ENCODE measurements around the gene NUTM2G. TPM values are rescaled to one million over a fixed set of nuclear protein-coding genes. Genes with fewer than 3 reads are reported as not detected.
"Not testable (repeated sequence)": the region's sequence is repeated elsewhere in the genome, so short reads cannot be mapped to it uniquely, and the experiment has no call there.

The NUTM2G gene
- total RNA-seq, 1 experiment from 2014 or later, result not detected

DNA sequence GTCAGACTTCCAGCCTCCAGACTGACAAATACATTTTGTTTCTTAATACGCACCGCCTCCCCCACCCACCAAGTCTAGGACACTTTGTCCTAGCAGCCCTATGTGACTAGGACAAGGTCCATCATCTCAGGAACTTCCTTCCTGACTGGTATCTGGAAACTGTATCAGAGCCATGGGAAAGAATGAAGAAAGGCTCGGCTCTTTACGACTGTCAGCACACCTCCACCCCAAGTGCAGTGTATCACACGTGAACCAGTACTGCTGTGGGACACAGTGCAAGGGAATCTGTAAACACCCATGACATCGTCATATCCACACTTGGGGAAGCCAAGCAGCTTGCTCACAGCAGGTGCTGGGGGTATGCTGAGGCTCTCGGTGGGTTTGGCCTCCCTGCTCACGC lies 13.0 kb downstream of the NUTM2G start:
- BruUV-seq (replicated peaks); CTCF ChIA-PET; H3K79me2 ChIP-seq (ENCODE audit: low read length): not testable (repeated sequence)

DNA sequence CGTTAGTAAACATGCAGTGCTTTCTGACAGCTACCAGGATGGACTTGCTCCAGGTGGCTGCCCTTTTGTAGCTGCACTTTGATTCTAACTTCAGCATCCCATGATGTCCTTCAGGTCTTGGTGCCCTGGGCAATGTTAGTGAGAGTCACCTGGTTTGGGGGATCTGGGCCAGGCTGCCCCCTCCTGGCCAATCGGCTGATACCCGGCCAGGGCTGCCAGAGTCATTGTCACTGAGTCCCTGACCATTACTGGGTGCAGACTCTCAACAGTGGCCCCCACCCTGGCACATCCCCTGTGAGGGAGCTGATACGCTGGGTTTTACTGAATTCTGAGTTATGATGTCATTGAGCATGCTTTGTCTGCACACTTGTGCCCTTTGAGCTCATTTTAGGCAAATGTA lies 13.5 kb downstream of the NUTM2G start:
- not testable (repeated sequence) for BruUV-seq (replicated peaks)

More for the DNA sequence above, 13.0 kb downstream of the NUTM2G start:
- H3K9me3 ChIP-seq (ENCODE audit: low read length); H4K20me1 ChIP-seq (ENCODE audit: low read length); H3K9ac ChIP-seq (ENCODE audit: low read length); H3K27ac ChIP-seq (ENCODE audit: low read length); POLR2A ChIA-PET (ENCODE audit: unreplicated experiment); DNase-seq; H3K36me3 ChIP-seq (ENCODE audit: low read depth, low read length); H3K27me3 ChIP-seq (ENCODE audit: low read length); H3K4me3 ChIP-seq (ENCODE audit: low read length); H3F3A ChIP-seq (ENCODE audit: low read length, unreplicated experiment); ATAC-seq; H3K4me1 ChIP-seq (ENCODE audit: insufficient read depth, low read length); H3K4me2 ChIP-seq (ENCODE audit: low read length); H2AFZ ChIP-seq (ENCODE audit: low read length); H3K9me2 ChIP-seq (replicated peaks; ENCODE audit: low read length); intact Hi-C loops (cut with micrococcal nuclease): not testable (repeated sequence)

DNA sequence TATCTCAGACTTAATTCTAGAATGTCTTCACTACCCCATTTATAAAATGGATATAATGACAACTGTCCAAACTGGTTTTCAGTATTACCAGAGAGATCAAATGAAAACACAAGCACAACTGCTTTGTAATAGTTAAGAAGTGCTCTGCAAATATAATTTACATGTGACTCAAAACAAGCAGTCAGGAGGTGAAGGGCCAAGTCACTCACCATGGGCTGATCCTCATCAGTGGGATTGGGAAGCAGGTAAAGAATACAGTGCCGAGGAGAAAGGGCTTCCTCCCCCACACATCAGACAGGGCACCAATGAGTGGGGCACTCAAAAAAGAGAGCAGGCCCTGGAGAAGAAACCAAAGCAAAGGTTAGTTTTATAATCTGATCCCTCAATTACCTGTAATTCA lies 20.7 kb downstream of the NUTM2G start:
- BruUV-seq (replicated peaks), result not testable (repeated sequence)

More for the DNA sequence above, 13.5 kb downstream of the NUTM2G start:
- H3K4me2 ChIP-seq (ENCODE audit: low read length); H3K4me3 ChIP-seq (ENCODE audit: low read length); H3K9me2 ChIP-seq (replicated peaks; ENCODE audit: low read length); H4K20me1 ChIP-seq (ENCODE audit: low read length); H2AFZ ChIP-seq (ENCODE audit: low read length); CTCF ChIA-PET; H3K27me3 ChIP-seq (ENCODE audit: low read length); POLR2A ChIA-PET (ENCODE audit: unreplicated experiment); H3K9ac ChIP-seq (ENCODE audit: low read length); ATAC-seq; H3K9me3 ChIP-seq (ENCODE audit: low read length); intact Hi-C loops (cut with micrococcal nuclease); H3K79me2 ChIP-seq (ENCODE audit: low read length); H3K27ac ChIP-seq (ENCODE audit: low read length); H3K36me3 ChIP-seq (ENCODE audit: low read depth, low read length); H3K4me1 ChIP-seq (ENCODE audit: insufficient read depth, low read length); DNase-seq; H3F3A ChIP-seq (ENCODE audit: low read length, unreplicated experiment): not testable (repeated sequence)

DNA sequence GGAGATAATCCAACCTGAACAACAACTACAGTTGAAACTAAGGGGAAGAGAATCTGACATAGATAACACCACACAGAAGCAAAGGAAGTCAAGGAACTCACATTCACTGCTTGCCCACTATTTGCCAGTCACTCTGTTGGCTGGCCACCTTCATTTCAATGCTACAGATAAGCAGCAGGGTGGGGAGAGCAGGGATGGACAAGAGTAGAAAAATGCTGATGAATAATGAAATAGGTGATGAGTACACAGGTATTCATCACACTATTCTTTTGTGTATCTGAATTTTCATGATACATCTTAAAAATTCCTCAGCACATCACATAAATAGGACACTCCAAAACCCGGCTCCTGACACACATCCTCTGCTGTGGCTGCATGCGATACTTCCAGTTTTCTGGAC lies 21.9 kb downstream of the NUTM2G start:
- DNase-seq; BruUV-seq (replicated peaks); H3F3A ChIP-seq (ENCODE audit: low read length, unreplicated experiment); H4K20me1 ChIP-seq (ENCODE audit: low read length); H3K4me2 ChIP-seq (ENCODE audit: low read length); H3K79me2 ChIP-seq (ENCODE audit: low read length); H3K4me3 ChIP-seq (ENCODE audit: low read length); ATAC-seq; H3K9me2 ChIP-seq (replicated peaks; ENCODE audit: low read length); CTCF ChIA-PET; H3K9ac ChIP-seq (ENCODE audit: low read length); intact Hi-C loops (cut with micrococcal nuclease); H3K36me3 ChIP-seq (ENCODE audit: low read depth, low read length); H3K9me3 ChIP-seq (ENCODE audit: low read length); POLR2A ChIA-PET (ENCODE audit: unreplicated experiment); H3K27ac ChIP-seq (ENCODE audit: low read length); H3K4me1 ChIP-seq (ENCODE audit: insufficient read depth, low read length); H3K27me3 ChIP-seq (ENCODE audit: low read length); H2AFZ ChIP-seq (ENCODE audit: low read length): not testable (repeated sequence)

More for the DNA sequence above, 20.7 kb downstream of the NUTM2G start:
- H3K27me3 ChIP-seq (ENCODE audit: low read length); H3K79me2 ChIP-seq (ENCODE audit: low read length); intact Hi-C loops (cut with micrococcal nuclease); H3F3A ChIP-seq (ENCODE audit: low read length, unreplicated experiment); H3K4me1 ChIP-seq (ENCODE audit: insufficient read depth, low read length); POLR2A ChIA-PET (ENCODE audit: unreplicated experiment); H3K9me3 ChIP-seq (ENCODE audit: low read length); H2AFZ ChIP-seq (ENCODE audit: low read length); H3K4me2 ChIP-seq (ENCODE audit: low read length); H3K27ac ChIP-seq (ENCODE audit: low read length); H3K4me3 ChIP-seq (ENCODE audit: low read length); H3K9me2 ChIP-seq (replicated peaks; ENCODE audit: low read length); DNase-seq; H3K36me3 ChIP-seq (ENCODE audit: low read depth, low read length); H3K9ac ChIP-seq (ENCODE audit: low read length); H4K20me1 ChIP-seq (ENCODE audit: low read length); CTCF ChIA-PET: not testable (repeated sequence)
- peak; percentile 72 for ATAC-seq

DNA sequence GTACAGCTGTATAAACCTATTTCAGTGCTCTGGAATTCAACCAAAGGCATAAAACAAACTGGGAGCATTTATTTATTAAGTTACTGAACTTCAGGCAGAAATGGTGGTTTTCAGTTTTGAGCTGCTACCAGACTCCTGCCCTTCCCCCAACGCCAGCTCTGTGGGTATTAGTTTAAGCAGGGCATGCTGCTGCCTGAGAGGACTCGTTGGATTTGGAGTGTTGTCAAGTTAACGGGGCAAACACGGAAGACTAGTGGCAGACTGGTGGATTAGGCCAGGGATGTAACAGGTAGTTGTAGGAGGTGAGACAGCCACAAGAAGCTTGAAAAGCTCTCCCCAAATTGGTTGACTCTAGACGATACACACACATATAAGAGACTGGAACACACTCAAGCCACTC lies 38.9 kb downstream of the NUTM2G start:
- H3K79me2 ChIP-seq (ENCODE audit: low read length); H3K4me3 ChIP-seq (ENCODE audit: low read length); intact Hi-C loops (cut with micrococcal nuclease); H3K4me2 ChIP-seq (ENCODE audit: low read length); H3K36me3 ChIP-seq (ENCODE audit: low read depth, low read length); H3K27me3 ChIP-seq (ENCODE audit: low read length); CTCF ChIA-PET; H2AFZ ChIP-seq (ENCODE audit: low read length); ATAC-seq; H3F3A ChIP-seq (ENCODE audit: low read length, unreplicated experiment); H4K20me1 ChIP-seq (ENCODE audit: low read length); H3K9me3 ChIP-seq (ENCODE audit: low read length); BruUV-seq (replicated peaks); H3K9me2 ChIP-seq (replicated peaks; ENCODE audit: low read length); H3K9ac ChIP-seq (ENCODE audit: low read length); POLR2A ChIA-PET (ENCODE audit: unreplicated experiment); H3K27ac ChIP-seq (ENCODE audit: low read length); H3K4me1 ChIP-seq (ENCODE audit: insufficient read depth, low read length); DNase-seq: not testable (repeated sequence)

DNA sequence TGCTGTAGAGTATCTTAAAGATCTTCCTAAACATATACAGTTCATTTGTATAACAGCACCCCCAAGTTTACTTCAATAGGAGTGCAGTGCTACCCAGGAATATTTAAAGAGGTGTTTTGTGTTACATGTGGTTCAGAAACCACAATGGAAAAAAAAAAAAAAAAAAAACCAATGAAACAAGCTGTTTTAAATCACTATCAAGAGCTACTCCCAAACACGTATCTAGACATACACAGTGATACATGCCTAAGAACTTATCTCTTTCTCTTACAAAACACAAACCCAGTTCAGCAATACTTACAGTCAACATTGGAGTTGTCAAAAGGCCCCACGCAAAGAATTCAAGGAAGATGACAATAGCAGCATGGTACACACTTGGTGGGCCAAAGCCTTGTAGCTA lies 43.9 kb downstream of the NUTM2G start:
- ATAC-seq; intact Hi-C loops (cut with micrococcal nuclease); H3K36me3 ChIP-seq (ENCODE audit: low read depth, low read length); H3K9ac ChIP-seq (ENCODE audit: low read length); H3K27ac ChIP-seq (ENCODE audit: low read length); H3K4me1 ChIP-seq (ENCODE audit: insufficient read depth, low read length); BruUV-seq (replicated peaks); H3K9me2 ChIP-seq (replicated peaks; ENCODE audit: low read length); DNase-seq; H3K27me3 ChIP-seq (ENCODE audit: low read length); H3F3A ChIP-seq (ENCODE audit: low read length, unreplicated experiment); POLR2A ChIA-PET (ENCODE audit: unreplicated experiment); H4K20me1 ChIP-seq (ENCODE audit: low read length); H3K4me2 ChIP-seq (ENCODE audit: low read length); H2AFZ ChIP-seq (ENCODE audit: low read length); H3K9me3 ChIP-seq (ENCODE audit: low read length); CTCF ChIA-PET; H3K4me3 ChIP-seq (ENCODE audit: low read length): not testable (repeated sequence)
- H3K79me2 ChIP-seq (ENCODE audit: low read length), result peaks cover 18% of the 10 kb centered on the region; the same call in 1 of the 2 replicates

DNA sequence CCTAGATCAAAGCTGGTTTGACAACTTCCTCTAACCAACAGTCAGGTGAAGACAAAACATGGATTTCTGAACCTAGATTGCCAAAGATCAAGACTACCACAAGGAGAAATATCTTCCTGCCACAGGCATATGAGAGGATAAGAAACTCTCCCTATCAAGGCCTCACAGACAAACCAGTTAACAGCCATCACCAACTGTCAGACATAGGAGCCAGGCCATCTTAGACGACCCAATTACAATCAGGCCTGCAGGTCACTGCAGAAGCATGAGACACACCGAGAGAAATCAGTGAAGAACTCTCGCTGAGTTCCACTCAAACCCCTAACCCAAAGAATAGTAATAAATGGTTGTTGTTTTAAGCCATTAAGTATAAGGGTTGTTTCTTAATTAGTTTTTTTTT lies 45.4 kb downstream of the NUTM2G start:
- H3K27ac ChIP-seq (ENCODE audit: low read length); H2AFZ ChIP-seq (ENCODE audit: low read length); DNase-seq; POLR2A ChIA-PET (ENCODE audit: unreplicated experiment); H3K4me1 ChIP-seq (ENCODE audit: insufficient read depth, low read length); CTCF ChIA-PET; H3K27me3 ChIP-seq (ENCODE audit: low read length); H3K9me3 ChIP-seq (ENCODE audit: low read length); H3K4me2 ChIP-seq (ENCODE audit: low read length); BruUV-seq (replicated peaks); H3K9me2 ChIP-seq (replicated peaks; ENCODE audit: low read length); intact Hi-C loops (cut with micrococcal nuclease); H3K36me3 ChIP-seq (ENCODE audit: low read depth, low read length); H4K20me1 ChIP-seq (ENCODE audit: low read length); H3F3A ChIP-seq (ENCODE audit: low read length, unreplicated experiment); H3K9ac ChIP-seq (ENCODE audit: low read length); H3K4me3 ChIP-seq (ENCODE audit: low read length); ATAC-seq: not testable (repeated sequence)
- peaks cover 22% of the 10 kb centered on the region for H3K79me2 ChIP-seq (ENCODE audit: low read length)

Data from PC-3 (cell line).